Upper lobe of left lung (tissue), 6 donors: Measurements from ENCODE around the gene MAK. TPM values are rescaled to one million over a fixed set of nuclear protein-coding genes. Genes with fewer than 3 reads are reported as not detected.

Experiments
- ATAC-seq, 2 donors: fragments of 200-7000 bp; cut with Tn5 transposase; one replicate each; pipeline ENCODE4 v1.9.1; 2022; ENCODE audit warnings: mild to moderate bottlenecking in 2 of 2, moderate library complexity in 2 of 2; ENCODE audit not compliant: low FRiP score in 2 of 2
- DNase-seq, 2 donors: peaks; one replicate each; pipeline ENCODE4 v3.0.0-alpha.2; 2019 to 2020
- H3K27ac ChIP-seq, 4 donors: fragments of 200-600 bp; sonication (generic); one replicate each; pipeline ENCODE4 v1.5.1; 2016 to 2019
- H3K27me3 ChIP-seq, 4 donors: fragments of 200-600 bp; sonication (generic); one replicate each; pipeline ENCODE4 v1.5.1; 2017 to 2019
- H3K36me3 ChIP-seq, 4 donors: fragments of 200-600 bp; sonication (generic); one replicate each; pipeline ENCODE4 v1.5.1; 2016 to 2019
- H3K4me1 ChIP-seq, 4 donors: fragments of 200-600 bp; sonication (generic); one replicate each; pipeline ENCODE4 v1.5.1; 2018 to 2019
- H3K4me3 ChIP-seq, 4 donors: fragments of 200-600 bp; sonication (generic); one replicate each; pipeline ENCODE4 v1.5.1; 2017 to 2019; ENCODE audit warnings: mild to moderate bottlenecking in 2 of 4, moderate library complexity in 1 of 4
- H3K9me3 ChIP-seq, 4 donors: fragments of 200-600 bp; sonication (generic); one replicate each; pipeline ENCODE4 v1.5.1; 2018 to 2019
- EP300 ChIP-seq, 4 donors: sonication (generic); formaldehyde crosslinking; IDR thresholded peaks; one replicate each; pipeline ENCODE4 v1.5.1; 2017; ENCODE audit warnings: antibody characterized with exemption in 4 of 4, control low read depth in 2 of 4
- POLR2A ChIP-seq, 4 donors: fragments of 450-650 bp; IDR thresholded peaks; one replicate each; pipeline ENCODE4 v1.5.1; 2016 to 2017; ENCODE audit warnings: antibody characterized with exemption in 4 of 4, mild to moderate bottlenecking in 2 of 4
- POLR2AphosphoS5 ChIP-seq, 2 donors: sonication (generic); formaldehyde crosslinking; IDR thresholded peaks; one replicate each; pipeline ENCODE4 v1.5.1; 2017; ENCODE audit warnings: antibody characterized with exemption in 2 of 2
- WGBS, 2 donors: methylation state at CpG; one replicate each; pipeline ENCODE4 v1.1.5; 2017 to 2018; 5-methylcytosine and 5-hydroxymethylcytosine counted together
- total RNA-seq, 6 donors: library from RNA; depleted of rRNA in 4 of 6; stranded (reverse); fragments of >200 nt in 4 of 6; gene quantifications; one replicate each; pipeline versions ENCODE4 v1.1.0 to v1.2.1, GENCODE V29; 2016 to 2021
- TF ChIP-seq, protein P1 (sequence below), 6 experiments: fragments of 450-650 bp in 4 of 6; fragments of 200-600 bp in 2 of 6; sonication (generic) in 2 of 6; IDR thresholded peaks; one replicate each; pipeline ENCODE4 v1.5.1; 2016 to 2019; ENCODE audit warnings: antibody characterized with exemption in 6 of 6
- donor health status: DM: no; HTN: no; CAD: no; lungs with moderate emphysema.
- donor health status: DM: no; HTN: yes; CAD: no; lungs with severe emphysema.

Gene MAK
- total RNA-seq, 6 donors from 2014 or later = 0.57 to 5.3 (median 1.8) TPM; not detected in 1

DNA sequence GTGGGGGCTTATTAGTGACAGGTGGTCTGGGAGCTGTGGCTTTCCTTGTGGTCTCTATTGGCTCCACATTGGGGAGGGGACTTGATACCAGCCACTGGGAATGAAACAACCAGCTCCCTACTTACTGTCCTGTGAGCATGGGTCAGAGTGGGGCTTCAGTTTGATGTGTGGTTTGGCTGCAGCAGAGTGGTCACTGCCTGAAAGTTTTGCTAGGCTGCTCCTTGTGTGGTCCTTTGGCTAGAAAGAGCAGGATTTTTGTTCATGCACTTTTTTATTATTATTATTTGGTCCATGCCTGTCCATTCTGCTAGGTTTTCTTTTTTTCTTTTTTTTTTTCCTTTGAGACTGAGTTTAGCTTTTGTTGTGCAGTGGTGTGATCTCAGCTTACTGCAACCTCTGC, 98.3 kb downstream of the MAK start:
- H3K36me3 ChIP-seq = peaks cover 0 to 5% (median 0%) of the 10 kb centered on the region in 4 donors
- no peak overlapping the region for H3K27ac ChIP-seq
- H3K9me3 ChIP-seq = no peaks in the 10 kb centered on the region
- H3K4me1 ChIP-seq = no peaks in the 10 kb centered on the region
- ATAC-seq (no peak), DNase-seq (no peak)
- H3K4me3 ChIP-seq = no peak overlapping the region
- TF ChIP-seq EP300 (IDR thresholded peaks at IDR 0.05) (no peak), POLR2AphosphoS5 (IDR thresholded peaks at IDR 0.05) (no peak), POLR2A (IDR thresholded peaks at IDR 0.05) (no peak)
- TF ChIP-seq, protein P1, sequence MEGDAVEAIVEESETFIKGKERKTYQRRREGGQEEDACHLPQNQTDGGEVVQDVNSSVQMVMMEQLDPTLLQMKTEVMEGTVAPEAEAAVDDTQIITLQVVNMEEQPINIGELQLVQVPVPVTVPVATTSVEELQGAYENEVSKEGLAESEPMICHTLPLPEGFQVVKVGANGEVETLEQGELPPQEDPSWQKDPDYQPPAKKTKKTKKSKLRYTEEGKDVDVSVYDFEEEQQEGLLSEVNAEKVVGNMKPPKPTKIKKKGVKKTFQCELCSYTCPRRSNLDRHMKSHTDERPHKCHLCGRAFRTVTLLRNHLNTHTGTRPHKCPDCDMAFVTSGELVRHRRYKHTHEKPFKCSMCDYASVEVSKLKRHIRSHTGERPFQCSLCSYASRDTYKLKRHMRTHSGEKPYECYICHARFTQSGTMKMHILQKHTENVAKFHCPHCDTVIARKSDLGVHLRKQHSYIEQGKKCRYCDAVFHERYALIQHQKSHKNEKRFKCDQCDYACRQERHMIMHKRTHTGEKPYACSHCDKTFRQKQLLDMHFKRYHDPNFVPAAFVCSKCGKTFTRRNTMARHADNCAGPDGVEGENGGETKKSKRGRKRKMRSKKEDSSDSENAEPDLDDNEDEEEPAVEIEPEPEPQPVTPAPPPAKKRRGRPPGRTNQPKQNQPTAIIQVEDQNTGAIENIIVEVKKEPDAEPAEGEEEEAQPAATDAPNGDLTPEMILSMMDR (IDR thresholded peaks at IDR 0.05) = no peak
- no peaks in the 10 kb centered on the region for H3K27me3 ChIP-seq

DNA sequence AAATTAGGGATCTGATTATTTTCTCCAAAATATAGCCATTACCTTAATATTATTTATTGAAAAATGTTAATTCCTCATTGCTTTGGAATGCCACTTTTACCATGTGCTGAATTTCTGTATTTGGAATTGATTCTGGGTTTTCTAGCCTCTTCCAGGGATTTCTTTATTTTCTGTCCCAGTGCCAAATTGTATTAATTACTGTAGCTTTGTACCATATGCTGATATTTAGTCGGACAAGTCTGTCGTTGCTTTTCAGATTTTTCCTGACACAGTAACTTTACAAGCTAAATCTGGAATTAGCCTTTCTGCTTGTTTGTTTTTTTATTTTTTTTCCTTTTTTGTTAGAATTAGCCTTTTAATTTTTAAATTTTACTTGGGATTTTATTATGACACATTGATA, 101.6 kb downstream of the MAK start:
- WGBS, 2 donors = 84 to 88% methylated on average over 2 of the region's 2 CpGs
- Histone ChIP-seq H3K9me3 (no peaks in the 10 kb centered on the region), H3K27ac (no peak overlapping the region), H3K4me3 (no peak overlapping the region), H3K4me1 (no peaks in the 10 kb centered on the region), H3K36me3 (peaks cover 0 to 16% (median 11%) of the 10 kb centered on the region in 4 donors), H3K27me3 (no peaks in the 10 kb centered on the region)
- DNase-seq (no peak), ATAC-seq (no peak)
- TF ChIP-seq EP300 (IDR thresholded peaks at IDR 0.05) = no peak
- no peak for TF ChIP-seq POLR2AphosphoS5 (IDR thresholded peaks at IDR 0.05)
- TF ChIP-seq, protein P1 (IDR thresholded peaks at IDR 0.05) = no peak
- no peak for TF ChIP-seq POLR2A (IDR thresholded peaks at IDR 0.05)

DNA sequence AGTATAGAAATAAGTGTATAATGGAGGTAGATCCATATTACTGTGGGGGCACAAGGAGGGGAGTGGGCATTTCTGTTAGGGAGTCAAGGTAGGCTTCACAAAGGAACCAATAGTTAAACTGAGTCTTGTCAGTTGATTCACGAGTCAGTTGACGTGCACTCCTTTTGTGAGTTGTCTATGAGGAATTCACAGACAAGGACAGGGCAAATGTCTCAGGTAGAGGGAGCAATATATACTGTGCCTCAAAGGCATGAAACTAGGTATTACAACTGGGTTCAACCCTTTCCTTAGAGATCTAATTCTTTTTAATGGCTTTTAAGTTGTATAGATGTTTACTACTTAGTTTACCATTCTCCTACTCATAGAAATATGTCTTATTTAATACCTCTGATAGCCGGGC, 104.5 kb downstream of the MAK start:
- Histone ChIP-seq H3K27me3 (no peaks in the 10 kb centered on the region), H3K9me3 (no peaks in the 10 kb centered on the region), H3K36me3 (peaks cover 0 to 38% (median 29%) of the 10 kb centered on the region in 4 donors), H3K27ac (no peak overlapping the region), H3K4me3 (no peak overlapping the region), H3K4me1 (no peaks in the 10 kb centered on the region)
- 94 to 100% methylated on average over 3 of the region's 3 CpGs for WGBS, 2 donors
- TF ChIP-seq POLR2AphosphoS5 (IDR thresholded peaks at IDR 0.05) (no peak), POLR2A (IDR thresholded peaks at IDR 0.05) (no peak), EP300 (IDR thresholded peaks at IDR 0.05) (no peak)
- TF ChIP-seq, protein P1 (IDR thresholded peaks at IDR 0.05) = no peak
- DNase-seq = no peak
- no peak for ATAC-seq

DNA sequence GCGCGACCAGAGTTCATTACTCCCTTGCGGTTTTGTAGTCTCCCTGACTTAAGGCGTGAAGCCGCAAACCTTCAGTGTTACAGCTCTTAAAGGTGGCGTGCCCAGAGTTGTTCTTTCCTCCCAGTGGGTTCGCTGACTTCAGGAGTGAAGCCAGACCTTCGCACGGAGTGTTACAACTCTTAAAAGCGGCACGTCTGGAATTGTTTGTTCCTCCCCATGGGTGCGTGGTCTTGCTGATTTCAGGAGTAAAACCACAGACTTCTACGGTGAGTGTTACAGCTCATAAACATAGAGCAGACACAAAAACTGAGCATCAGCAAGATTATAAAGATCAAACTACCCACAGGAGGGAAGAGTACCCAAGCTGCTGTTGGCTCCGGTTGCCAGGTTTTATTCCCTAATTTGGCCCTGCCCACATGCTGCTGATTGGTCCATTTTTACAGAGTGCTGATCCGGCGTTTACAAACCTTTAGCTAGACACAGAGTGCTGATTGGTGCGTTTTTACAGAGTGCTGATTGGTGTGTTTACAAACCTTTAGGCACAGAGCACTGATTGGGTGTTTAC, 105.1 kb downstream of the MAK start:
- Histone ChIP-seq H3K27me3 (no peaks in the 10 kb centered on the region), H3K4me3 (no peak overlapping the region), H3K9me3 (no peaks in the 10 kb centered on the region), H3K4me1 (no peaks in the 10 kb centered on the region), H3K36me3 (peaks cover 0 to 44% (median 33%) of the 10 kb centered on the region in 4 donors), H3K27ac (no peak overlapping the region)
- TF ChIP-seq, protein P1 (IDR thresholded peaks at IDR 0.05) = no peak
- TF ChIP-seq POLR2A (IDR thresholded peaks at IDR 0.05) (no peak), EP300 (IDR thresholded peaks at IDR 0.05) (no peak), POLR2AphosphoS5 (IDR thresholded peaks at IDR 0.05) (no peak)
- ATAC-seq (no peak), DNase-seq (no peak)
- WGBS, 2 donors = 88 to 91% methylated on average over 16 to 17 of the region's 17 CpGs

DNA sequence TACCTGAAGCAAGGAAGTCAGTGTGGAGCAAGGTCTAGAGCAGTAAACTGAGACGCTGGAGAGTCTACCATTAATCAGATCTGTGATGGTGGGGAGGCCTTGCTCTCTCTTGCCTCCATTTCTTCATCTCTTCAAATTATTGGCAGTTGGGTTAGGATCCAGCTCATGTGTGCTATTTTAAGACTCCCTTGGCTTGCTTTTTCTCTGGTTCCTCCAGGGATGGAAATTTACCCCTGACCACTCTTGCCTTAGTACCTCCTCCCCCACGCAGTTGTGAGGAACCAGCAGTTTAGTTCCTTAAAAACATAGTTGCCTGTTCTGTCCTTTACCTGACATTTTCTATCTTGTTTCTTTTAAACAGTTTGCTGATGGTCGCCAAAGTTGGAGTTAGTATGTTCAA, 108.1 kb downstream of the MAK start:
- H3K27ac ChIP-seq = no peak overlapping the region
- DNase-seq (no peak), ATAC-seq (no peak)
- 73 to 82% methylated on average over 3 of the region's 3 CpGs for WGBS, 2 donors
- H3K36me3 ChIP-seq = peaks cover 2 to 62% (median 45%) of the 10 kb centered on the region in 4 donors
- H3K9me3 ChIP-seq = no peaks in the 10 kb centered on the region
- TF ChIP-seq EP300 (IDR thresholded peaks at IDR 0.05) (no peak), POLR2AphosphoS5 (IDR thresholded peaks at IDR 0.05) (no peak), POLR2A (IDR thresholded peaks at IDR 0.05) (no peak)
- TF ChIP-seq, protein P1 (IDR thresholded peaks at IDR 0.05) = no peak
- H3K4me1 ChIP-seq = peaks cover 0 to 7% (median 2%) of the 10 kb centered on the region in 4 donors
- H3K4me3 ChIP-seq = no peak overlapping the region
- no peaks in the 10 kb centered on the region for H3K27me3 ChIP-seq
